ENCODE measurements around the gene WNT9A. TPM values are rescaled to one million over a fixed set of nuclear protein-coding genes. Genes with fewer than 3 reads are reported as not detected.

The WNT9A gene
- total and polyA plus RNA-seq, 4 donors, result 0.03 to 0.08 TPM; not detected in 2

DNA sequence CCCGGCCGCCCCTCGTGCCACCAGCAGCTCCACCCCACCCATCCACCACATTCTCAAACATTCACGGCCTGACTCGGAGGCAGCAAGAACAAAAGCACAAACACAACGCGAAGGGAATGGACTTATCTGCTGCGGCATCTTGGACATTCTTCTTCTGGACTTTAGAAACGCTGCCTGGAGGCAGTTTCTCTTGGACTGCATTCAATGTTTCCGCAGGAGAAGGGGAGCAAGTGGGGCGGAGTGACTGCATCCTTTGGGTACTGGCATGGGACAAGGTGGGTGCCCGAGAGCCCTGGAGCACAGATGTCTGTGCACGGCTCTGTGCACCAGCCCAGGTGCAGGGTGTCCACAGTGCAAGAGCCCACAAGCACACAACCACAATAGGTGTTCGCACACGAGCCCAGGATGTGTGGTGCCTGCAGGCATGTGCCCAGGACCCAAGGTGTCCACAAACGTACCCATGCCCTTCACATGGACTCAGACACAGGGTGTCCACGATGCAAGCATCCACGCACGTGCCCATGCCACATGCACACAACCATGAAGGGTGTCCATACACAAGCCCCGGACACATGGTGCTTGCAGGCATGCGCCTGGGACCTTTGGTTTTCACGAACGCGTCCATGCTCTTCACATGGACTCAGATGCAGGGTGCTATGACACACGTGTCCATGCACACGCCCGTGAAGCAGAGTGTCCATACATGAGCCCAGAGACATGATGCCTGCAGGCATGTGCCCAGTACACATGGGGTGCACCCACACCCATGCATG, 53.6 kb downstream of the WNT9A start:
- no peaks in the 10 kb centered on the region for H3K9me3 ChIP-seq (ENCODE audit: control insufficient read depth in 4 of 4, low read length in 3 of 4)
- DNase-seq (ENCODE audit: low spot score), result peak; percentile 32
- WGBS, result 75% methylated on average over 27 of the region's 27 CpGs
- TF ChIP-seq RAD21 (IDR thresholded peaks at IDR 0.05) (no peak), SP1 (IDR thresholded peaks at IDR 0.05) (no peak), TAF1 (conservative IDR thresholded peaks at IDR 0.05) (no peak), HNF4A (conservative IDR thresholded peaks at IDR 0.05) (no peak), NR2F2 (IDR thresholded peaks at IDR 0.05) (no peak), JUND (IDR thresholded peaks at IDR 0.05) (no peak), FOXA2 (IDR thresholded peaks at IDR 0.05) (no peak), FOXA1 (IDR thresholded peaks at IDR 0.05) (no peak)
- TF ChIP-seq, protein P1, sequence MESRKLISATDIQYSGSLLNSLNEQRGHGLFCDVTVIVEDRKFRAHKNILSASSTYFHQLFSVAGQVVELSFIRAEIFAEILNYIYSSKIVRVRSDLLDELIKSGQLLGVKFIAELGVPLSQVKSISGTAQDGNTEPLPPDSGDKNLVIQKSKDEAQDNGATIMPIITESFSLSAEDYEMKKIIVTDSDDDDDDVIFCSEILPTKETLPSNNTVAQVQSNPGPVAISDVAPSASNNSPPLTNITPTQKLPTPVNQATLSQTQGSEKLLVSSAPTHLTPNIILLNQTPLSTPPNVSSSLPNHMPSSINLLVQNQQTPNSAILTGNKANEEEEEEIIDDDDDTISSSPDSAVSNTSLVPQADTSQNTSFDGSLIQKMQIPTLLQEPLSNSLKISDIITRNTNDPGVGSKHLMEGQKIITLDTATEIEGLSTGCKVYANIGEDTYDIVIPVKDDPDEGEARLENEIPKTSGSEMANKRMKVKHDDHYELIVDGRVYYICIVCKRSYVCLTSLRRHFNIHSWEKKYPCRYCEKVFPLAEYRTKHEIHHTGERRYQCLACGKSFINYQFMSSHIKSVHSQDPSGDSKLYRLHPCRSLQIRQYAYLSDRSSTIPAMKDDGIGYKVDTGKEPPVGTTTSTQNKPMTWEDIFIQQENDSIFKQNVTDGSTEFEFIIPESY (IDR thresholded peaks at IDR 0.05), result no peak
- H3K4me1 ChIP-seq (ENCODE audit: control insufficient read depth in 4 of 4, insufficient read depth in 4 of 4, low read length in 3 of 4), result no peaks in the 10 kb centered on the region
- H3K9ac ChIP-seq (ENCODE audit: low read depth in 1 of 2, low read length in 2 of 2), result no peak overlapping the region
- H3K36me3 ChIP-seq (ENCODE audit: control insufficient read depth in 4 of 4, insufficient read depth in 3 of 4, low read depth in 1 of 4, low read length in 3 of 4), result no peaks in the 10 kb centered on the region
- H3K4me3 ChIP-seq (ENCODE audit: low read depth in 1 of 3, low read length in 3 of 3), result no peak overlapping the region
- no peak overlapping the region for H3K27ac ChIP-seq (ENCODE audit: low read depth in 1 of 2, low read length in 2 of 2)
- no peaks in the 10 kb centered on the region for H3K27me3 ChIP-seq (ENCODE audit: control insufficient read depth in 4 of 4, insufficient read depth in 4 of 4, low read length in 3 of 4)

DNA sequence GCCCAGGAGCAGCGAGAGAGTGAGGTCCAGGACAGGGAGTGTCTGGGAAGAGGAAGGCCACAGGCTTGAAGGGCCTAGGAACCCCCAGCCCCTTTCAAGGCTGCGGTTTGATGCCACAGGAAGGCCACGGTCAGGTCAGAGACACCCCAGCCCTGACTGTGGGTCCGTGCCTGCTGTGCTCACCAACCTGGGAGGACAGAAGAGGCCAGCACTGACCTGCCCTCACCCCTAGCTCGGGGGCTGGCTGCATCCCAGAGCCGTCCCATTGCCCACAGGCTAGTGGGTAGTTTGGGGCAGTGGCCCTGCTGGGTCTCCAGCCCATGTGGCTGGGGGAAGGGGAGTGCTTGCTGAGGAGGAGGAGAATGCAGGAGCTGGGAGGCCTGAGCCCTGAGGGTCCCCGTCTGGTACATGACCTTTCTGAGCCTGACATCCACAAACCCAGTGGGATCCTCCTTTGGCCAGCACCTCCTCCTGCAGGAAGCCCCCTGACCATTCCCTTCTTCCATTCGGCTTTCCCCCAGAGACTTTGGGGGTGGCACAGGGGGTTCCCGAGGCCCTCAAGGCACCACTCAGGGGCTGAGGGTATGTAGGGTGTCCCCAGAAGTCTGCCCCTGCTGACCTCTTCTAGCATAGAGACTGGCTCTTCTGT, 54.3 kb downstream of the WNT9A start:
- Histone ChIP-seq H3K36me3 (ENCODE audit: control insufficient read depth in 4 of 4, insufficient read depth in 3 of 4, low read depth in 1 of 4, low read length in 3 of 4) (no peaks in the 10 kb centered on the region), H3K4me1 (ENCODE audit: control insufficient read depth in 4 of 4, insufficient read depth in 4 of 4, low read length in 3 of 4) (no peaks in the 10 kb centered on the region), H3K4me3 (ENCODE audit: low read depth in 1 of 3, low read length in 3 of 3) (no peak overlapping the region), H3K27ac (ENCODE audit: low read depth in 1 of 2, low read length in 2 of 2) (no peak overlapping the region), H3K9me3 (ENCODE audit: control insufficient read depth in 4 of 4, low read length in 3 of 4) (no peaks in the 10 kb centered on the region), H3K9ac (ENCODE audit: low read depth in 1 of 2, low read length in 2 of 2) (no peak overlapping the region), H3K27me3 (ENCODE audit: control insufficient read depth in 4 of 4, insufficient read depth in 4 of 4, low read length in 3 of 4) (no peaks in the 10 kb centered on the region)
- DNase-seq (ENCODE audit: low spot score), result peak; percentile 32
- TF ChIP-seq GABPA (IDR thresholded peaks at IDR 0.05 in 1 of 2, conservative IDR thresholded peaks at IDR 0.05 in 1 of 2) (no peak), RAD21 (IDR thresholded peaks at IDR 0.05) (no peak), RXRA (IDR thresholded peaks at IDR 0.05) (no peak), HNF4A (conservative IDR thresholded peaks at IDR 0.05) (no peak), JUND (IDR thresholded peaks at IDR 0.05) (no peak), NR2F2 (IDR thresholded peaks at IDR 0.05) (no peak), EGR1 (IDR thresholded peaks at IDR 0.05; ENCODE audit: low read depth in 2 of 2) (no peak), FOXA1 (IDR thresholded peaks at IDR 0.05) (no peak), YY1 (IDR thresholded peaks at IDR 0.05) (no peak), SP1 (IDR thresholded peaks at IDR 0.05) (no peak)
- TF ChIP-seq, protein P2, sequence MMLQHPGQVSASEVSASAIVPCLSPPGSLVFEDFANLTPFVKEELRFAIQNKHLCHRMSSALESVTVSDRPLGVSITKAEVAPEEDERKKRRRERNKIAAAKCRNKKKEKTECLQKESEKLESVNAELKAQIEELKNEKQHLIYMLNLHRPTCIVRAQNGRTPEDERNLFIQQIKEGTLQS (IDR thresholded peaks at IDR 0.05), result no peak
- TF ChIP-seq, protein P3, sequence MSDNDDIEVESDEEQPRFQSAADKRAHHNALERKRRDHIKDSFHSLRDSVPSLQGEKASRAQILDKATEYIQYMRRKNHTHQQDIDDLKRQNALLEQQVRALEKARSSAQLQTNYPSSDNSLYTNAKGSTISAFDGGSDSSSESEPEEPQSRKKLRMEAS (IDR thresholded peaks at IDR 0.05), result no peak
- TF ChIP-seq, protein P4, sequence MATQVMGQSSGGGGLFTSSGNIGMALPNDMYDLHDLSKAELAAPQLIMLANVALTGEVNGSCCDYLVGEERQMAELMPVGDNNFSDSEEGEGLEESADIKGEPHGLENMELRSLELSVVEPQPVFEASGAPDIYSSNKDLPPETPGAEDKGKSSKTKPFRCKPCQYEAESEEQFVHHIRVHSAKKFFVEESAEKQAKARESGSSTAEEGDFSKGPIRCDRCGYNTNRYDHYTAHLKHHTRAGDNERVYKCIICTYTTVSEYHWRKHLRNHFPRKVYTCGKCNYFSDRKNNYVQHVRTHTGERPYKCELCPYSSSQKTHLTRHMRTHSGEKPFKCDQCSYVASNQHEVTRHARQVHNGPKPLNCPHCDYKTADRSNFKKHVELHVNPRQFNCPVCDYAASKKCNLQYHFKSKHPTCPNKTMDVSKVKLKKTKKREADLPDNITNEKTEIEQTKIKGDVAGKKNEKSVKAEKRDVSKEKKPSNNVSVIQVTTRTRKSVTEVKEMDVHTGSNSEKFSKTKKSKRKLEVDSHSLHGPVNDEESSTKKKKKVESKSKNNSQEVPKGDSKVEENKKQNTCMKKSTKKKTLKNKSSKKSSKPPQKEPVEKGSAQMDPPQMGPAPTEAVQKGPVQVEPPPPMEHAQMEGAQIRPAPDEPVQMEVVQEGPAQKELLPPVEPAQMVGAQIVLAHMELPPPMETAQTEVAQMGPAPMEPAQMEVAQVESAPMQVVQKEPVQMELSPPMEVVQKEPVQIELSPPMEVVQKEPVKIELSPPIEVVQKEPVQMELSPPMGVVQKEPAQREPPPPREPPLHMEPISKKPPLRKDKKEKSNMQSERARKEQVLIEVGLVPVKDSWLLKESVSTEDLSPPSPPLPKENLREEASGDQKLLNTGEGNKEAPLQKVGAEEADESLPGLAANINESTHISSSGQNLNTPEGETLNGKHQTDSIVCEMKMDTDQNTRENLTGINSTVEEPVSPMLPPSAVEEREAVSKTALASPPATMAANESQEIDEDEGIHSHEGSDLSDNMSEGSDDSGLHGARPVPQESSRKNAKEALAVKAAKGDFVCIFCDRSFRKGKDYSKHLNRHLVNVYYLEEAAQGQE (IDR thresholded peaks at IDR 0.05), result no peak
- TF ChIP-seq, protein P1 (IDR thresholded peaks at IDR 0.05), result no peak
- TF ChIP-seq, protein P5, sequence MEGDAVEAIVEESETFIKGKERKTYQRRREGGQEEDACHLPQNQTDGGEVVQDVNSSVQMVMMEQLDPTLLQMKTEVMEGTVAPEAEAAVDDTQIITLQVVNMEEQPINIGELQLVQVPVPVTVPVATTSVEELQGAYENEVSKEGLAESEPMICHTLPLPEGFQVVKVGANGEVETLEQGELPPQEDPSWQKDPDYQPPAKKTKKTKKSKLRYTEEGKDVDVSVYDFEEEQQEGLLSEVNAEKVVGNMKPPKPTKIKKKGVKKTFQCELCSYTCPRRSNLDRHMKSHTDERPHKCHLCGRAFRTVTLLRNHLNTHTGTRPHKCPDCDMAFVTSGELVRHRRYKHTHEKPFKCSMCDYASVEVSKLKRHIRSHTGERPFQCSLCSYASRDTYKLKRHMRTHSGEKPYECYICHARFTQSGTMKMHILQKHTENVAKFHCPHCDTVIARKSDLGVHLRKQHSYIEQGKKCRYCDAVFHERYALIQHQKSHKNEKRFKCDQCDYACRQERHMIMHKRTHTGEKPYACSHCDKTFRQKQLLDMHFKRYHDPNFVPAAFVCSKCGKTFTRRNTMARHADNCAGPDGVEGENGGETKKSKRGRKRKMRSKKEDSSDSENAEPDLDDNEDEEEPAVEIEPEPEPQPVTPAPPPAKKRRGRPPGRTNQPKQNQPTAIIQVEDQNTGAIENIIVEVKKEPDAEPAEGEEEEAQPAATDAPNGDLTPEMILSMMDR (IDR thresholded peaks at IDR 0.05; ENCODE audit: low read depth, low read length, missing input control), result no peak
- WGBS, result 79% methylated on average over 9 of the region's 9 CpGs
